ENCODE data around the gene PTP4A2. TPM values are rescaled to one million over a fixed set of nuclear protein-coding genes. Genes with fewer than 3 reads are reported as not detected.

PTP4A2 gene
- total RNA-seq, 1 experiment from 2014 or later = 310 TPM

- no peak for DNase-seq (ENCODE audit: low spot score)
Measured at GRCh38 chr1:31886866-31887265, 51.3 kb downstream of the PTP4A2 start.

GRCh38 chr1:31885851-31886250 is 52.3 kb downstream of the PTP4A2 start:
- no peak for DNase-seq (ENCODE audit: low spot score)

DNA sequence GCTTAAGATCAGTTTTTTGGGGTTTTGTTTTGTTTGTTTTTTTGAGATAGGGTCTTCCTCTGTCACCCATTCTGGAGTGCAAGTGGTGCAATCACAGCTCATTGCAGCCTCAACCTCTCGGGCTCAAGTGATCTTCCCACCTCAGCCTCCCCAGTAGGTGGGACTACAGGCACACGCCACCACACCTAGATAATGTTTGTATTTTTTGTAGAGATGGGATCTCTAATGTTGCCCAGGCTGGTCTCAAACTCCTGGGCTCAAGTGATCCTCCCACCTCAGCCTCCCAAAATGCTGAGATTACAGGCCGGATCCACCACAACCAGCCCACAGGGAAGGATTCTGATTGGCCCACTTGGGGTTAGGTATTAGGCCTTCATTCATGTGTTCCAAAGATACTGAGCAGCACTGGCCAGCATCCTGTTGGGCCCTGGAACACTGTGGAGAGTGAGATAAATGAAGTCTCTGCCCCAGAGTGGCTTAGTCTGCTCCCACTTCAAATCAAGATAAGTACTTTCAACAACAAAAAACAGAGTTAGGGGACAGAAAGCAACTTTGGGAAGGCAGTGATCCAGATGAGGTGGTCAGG is 54.7 kb downstream of the PTP4A2 start:
- no peak for DNase-seq (ENCODE audit: low spot score)

DNA sequence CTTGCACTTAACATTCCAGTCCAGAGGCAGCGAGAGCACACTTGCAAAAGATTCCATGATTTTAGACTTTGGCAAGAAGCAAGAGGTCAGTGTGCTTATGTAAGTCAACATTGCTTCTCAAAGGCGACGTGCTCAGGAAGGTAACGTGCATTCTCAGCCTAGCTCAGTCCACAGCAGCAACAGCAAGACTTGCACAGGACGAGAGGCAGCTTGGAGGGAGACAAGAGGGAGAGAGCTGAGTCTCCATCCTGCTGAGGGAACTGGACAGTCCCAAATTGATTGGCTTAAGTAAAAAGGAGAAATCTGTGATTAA is 56.5 kb downstream of the PTP4A2 start:
- DNase-seq (ENCODE audit: low spot score) = no peak

GRCh38 chr1:31880957-31881687 is 57.0 kb downstream of the PTP4A2 start:
- DNase-seq (ENCODE audit: low spot score) = no peak

GRCh38 chr1:31879981-31880608 is 58.1 kb downstream of the PTP4A2 start:
- no peak for DNase-seq (ENCODE audit: low spot score)

GRCh38 chr1:31878058-31878457 is 60.1 kb downstream of the PTP4A2 start:
- DNase-seq (ENCODE audit: low spot score) = no peak

- no peak for DNase-seq (ENCODE audit: low spot score)
Measured at GRCh38 chr1:31877544-31877943, 60.6 kb downstream of the PTP4A2 start.

DNA sequence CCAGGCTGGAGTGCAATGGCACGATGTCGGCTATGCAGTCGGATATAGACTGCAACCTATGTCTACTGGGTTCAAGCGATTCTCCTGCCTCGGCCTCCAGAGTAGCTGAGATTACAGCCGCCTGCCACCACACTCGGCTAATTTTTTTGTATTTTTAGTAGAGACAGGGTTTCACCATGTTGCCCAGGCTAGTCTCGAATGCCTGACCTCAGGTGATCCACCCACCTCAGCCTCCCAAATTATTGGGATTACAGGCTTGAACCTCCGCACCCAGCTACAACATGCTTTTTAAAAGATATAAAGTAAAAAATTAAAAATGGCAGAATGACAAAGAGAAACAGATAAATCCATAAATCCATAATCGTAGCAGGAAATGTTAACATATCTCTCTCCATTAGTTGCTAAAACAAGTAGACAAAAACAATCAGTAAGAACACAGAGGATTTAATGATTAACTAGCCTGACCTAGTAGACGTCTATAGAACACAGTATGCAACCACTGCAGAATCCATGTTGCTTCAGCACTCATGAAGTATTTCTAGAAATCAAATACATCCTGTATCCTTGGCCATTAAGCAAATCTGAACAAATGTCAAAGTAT is 62.4 kb downstream of the PTP4A2 start:
- no peak for DNase-seq (ENCODE audit: low spot score)

GRCh38 chr1:31874942-31875341 is 63.2 kb downstream of the PTP4A2 start:
- no peak for DNase-seq (ENCODE audit: low spot score)

DNA sequence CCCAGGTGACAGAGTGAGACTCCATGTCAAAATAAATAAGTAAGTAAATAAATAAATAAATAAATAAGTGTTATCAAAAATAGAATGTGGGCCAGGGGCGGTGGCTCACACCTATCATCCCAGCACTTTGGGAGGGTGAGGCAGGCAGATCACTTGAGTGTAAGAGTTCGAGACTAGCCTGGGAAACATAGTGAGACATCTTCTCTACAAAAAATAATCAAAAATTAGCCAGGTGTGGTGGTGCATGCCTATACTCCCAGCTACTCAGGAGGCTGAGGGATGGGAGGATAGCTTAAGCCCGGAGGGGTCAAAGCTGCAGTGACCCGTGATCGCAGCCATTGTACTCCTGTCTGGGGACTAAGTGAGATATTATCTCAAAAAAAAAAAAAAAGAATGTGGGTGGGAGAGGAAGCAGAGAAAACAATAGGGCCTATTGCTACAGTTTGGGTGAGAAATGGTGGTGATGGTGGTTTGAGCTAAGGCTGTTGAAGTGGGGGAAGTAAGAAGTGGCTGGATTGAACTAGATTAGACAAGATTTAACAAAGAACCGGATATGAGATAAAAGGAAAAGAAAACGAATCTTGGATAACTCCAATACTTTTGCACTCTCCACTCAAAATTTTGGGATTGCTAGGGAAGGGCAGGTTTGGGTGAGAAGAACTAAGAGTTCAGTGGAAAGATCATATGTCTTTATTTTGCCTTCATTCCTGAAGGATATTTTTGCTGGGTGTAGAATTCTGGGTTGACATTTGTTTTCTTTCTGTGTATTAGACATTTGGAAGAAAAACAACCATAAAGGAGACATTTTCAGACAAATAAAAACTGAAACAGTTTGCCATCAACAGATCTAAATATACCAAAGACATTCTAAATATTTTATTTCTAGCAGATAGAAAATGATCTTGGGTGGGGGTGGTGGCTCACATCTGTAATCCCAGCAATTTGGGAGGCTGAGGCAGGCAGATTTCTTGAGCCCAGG is 65.2 kb downstream of the PTP4A2 start:
- no peak for DNase-seq (ENCODE audit: low spot score)

DNA sequence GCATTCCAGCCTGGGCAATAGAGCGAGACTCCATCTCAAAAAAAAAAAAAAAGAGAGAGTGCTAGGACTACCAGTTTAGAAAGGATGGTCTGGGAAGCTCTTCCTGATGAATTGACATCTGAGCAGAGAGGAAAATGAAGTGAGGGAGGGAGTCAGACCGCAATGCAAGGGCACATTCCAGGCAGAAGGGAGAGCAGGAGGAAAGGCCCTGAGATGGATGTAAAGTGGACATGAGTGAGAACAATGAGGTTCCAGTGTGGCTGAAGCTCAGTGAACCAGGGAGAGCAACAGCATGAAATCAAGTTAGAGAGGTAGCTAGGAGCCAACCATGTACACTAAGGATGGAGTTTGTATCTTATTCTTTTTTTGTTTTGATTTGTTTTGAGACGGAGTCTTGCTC is 66.5 kb downstream of the PTP4A2 start:
- no peak for DNase-seq (ENCODE audit: low spot score)

GRCh38 chr1:31870086-31870736 is 68.0 kb downstream of the PTP4A2 start:
- DNase-seq (ENCODE audit: low spot score) = no peak

DNA sequence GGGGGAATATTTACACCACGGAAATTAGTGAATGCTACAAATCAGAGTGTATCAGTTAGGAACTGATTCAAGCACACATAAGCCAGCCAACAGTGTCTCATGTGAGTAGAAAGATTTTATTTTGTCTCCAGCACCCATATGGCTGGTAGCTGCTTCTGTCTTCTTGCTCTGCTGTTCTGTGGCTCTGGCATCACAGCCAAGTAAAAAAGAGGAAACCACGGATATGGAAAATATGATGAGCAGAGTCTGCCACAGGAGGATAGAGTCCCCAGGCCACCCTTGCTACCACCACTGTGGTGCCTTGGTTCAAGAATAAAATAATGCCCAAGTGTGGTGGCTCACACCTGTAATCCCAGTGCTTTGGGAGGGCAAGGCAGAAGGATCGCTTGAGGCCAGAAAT is 68.7 kb downstream of the PTP4A2 start:
- no peak for DNase-seq (ENCODE audit: low spot score)

DNA sequence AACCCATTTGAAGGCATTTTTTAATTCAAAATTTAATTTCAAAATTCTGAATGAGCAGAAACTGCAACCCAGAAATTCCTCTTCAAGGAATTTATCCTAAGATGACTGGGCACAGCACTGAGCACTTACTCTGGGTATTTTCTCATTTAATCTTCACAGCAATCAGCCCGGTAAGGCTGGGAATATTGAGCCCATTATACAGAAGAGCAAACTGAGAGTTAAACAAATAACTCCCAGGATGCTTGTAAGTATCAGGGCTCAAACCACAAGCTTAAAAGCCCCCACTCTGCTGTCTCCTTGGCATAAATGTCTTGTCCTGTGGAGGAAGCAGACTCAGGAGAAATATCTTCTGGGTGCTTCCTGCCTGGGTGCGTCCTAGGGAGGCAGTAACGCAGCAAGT is 69.3 kb downstream of the PTP4A2 start:
- DNase-seq (ENCODE audit: low spot score) = no peak

GRCh38 chr1:31867546-31867945 is 70.6 kb downstream of the PTP4A2 start:
- DNase-seq (ENCODE audit: low spot score) = no peak

GRCh38 chr1:31866450-31867032 is 71.6 kb downstream of the PTP4A2 start:
- no peak for DNase-seq (ENCODE audit: low spot score)

DNA sequence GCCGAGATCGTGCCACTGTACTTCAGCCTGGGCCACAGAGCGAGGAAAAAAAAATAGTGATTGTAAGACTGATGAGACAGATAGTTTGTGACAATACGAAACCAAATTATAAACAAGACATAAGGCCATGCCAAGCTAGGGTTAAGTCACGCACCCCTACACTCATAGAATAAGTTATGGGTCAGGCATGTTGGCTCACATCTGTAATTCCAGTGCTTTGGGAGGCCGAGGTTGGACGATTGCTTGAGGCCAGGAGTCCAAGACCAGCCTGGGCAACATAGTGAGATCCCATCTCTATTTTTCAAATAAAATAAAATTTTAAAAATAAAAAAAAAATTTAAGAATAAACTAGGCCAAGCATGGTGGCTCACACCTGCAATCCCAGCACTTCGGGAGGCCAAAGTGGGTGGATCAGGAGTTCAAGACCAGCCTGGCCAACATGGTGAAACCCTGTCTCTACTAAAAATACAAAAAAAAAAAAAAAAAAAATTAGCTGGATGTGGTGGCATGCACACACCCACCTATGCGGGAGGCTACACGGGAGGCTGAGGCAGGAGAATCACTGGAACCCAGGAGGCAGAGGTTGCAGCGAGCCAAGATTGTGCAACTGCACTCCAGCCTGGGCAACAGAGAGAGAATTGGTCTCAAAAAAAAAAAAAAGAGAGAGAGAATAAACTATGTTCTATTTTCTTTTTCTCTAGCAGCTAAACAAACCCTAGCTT is 72.3 kb downstream of the PTP4A2 start:
- no peak for DNase-seq (ENCODE audit: low spot score)

DNA sequence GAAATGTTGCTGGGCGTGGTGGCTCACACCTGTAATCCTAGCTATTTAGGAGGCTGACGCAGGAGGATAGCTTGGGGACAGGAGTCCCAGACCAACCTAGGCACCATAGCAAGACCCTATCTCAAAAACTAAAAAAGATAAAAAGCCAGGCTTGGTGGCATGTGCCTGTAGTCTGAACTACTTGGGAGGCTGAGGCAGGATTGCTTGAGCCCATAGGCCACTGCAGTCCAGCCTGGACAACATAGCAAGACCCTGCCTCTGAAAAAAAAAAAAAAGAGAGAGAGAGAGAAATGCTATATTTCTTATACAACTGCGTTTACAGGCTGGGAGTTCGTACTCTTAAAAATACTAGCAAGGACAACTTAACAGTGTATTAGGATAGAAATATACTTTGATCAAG is 76.1 kb downstream of the PTP4A2 start:
- DNase-seq (ENCODE audit: low spot score) = no peak

DNA sequence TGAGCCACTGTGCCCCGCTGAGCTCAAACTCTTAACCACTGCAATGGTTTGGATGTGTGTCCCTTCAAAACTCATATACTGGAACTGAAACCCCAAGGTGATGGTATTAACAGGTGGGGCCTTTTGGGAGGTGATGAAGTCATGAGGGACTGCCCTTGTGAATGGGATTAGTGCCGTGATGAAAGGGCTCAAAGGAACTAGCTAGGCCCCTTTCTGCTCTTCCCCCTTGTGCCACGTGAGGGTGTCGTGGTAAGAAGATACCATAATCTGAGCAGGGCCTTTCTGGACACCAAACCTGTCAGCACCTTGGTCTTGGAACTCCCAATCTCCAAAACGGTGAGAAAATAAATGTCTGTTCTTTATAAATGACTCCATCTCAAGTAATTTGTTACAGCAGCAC is 76.8 kb downstream of the PTP4A2 start:
- DNase-seq (ENCODE audit: low spot score) = no peak

Measured in H4 (cell line).